Ramos (cell line): Measurements from ENCODE around the gene GFM2.
"Not testable (repeated sequence)": the region's sequence is repeated elsewhere in the genome, so short reads cannot be mapped to it uniquely, and the experiment has no call there.

Experiments
- in situ Hi-C: fragments of 300-500 bp; cut with MboI; formaldehyde crosslinking; loops from one replicate; pipeline ENCODE4 v1.14.3; 2022; ENCODE audit warnings: low sequenced_read_pairs; ENCODE audit not compliant: unreplicated experiment

GFM2 gene

GRCh38 chr5:74725331-74725730, 41.6 kb downstream of the GFM2 start:
- in situ Hi-C loops = no loop called here

- in situ Hi-C loops = no loop called here
These were observed 44.6 kb downstream of the GFM2 start for GRCh38 chr5:74722271-74722670.

GRCh38 chr5:74717596-74717995, 49.3 kb downstream of the GFM2 start:
- in situ Hi-C loops = no loop called here

- in situ Hi-C loops = no loop called here
These were observed 73.7 kb downstream of the GFM2 start for GRCh38 chr5:74693191-74693590.

GRCh38 chr5:74686962-74687751, 79.8 kb downstream of the GFM2 start:
- in situ Hi-C loops = no loop called here

- in situ Hi-C loops = no loop called here
These were observed 80.8 kb downstream of the GFM2 start for GRCh38 chr5:74685979-74686631.

GRCh38 chr5:74684900-74685851, 81.7 kb downstream of the GFM2 start, which contains the start of gene HEXB:
Gene HEXB, plus strand, starts transcription at chr5:74685233. Its CDS starts 28 bp downstream, at chr5:74685261.
- in situ Hi-C loops = no loop called here

DNA sequence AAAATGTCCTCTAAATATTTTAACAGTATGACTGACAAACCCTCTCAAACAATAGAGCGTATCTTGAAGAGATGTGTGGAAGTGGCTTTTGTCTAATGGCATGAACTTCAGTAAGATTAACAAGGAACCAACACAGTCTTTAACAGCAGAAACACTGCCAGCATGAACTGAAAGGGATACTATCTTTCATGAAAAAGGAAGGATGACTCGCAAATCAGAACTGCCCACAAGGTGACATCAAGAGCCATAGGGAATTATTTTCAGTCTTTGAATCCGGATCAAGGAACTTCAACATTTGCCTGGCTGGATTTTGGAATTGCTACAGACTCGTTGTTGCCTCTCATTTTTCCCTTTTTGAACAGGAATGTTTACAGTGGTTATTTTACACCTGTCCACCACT, 87.0 kb downstream of the GFM2 start:
- in situ Hi-C loops = no loop called here

GRCh38 chr5:74679300-74679699, 87.6 kb downstream of the GFM2 start:
- in situ Hi-C loops = not testable (repeated sequence)

DNA sequence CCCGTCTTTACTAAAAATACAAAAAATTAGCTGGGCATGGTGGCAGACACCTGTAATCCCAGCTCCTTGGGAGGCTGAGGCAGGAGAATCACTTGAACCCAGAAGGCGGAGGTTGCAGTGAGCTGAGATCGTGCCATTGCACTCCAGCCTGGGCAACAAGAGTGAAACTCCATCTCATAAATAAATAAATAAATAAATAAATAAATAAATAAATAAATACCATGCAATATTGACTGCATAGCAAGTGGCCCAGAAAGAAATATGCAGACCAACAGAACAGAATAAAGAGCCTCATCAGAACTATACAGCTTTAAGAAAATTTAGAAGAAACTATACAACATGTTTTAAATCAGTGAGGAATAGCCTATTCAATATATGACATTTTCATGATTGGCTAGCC, 88.8 kb downstream of the GFM2 start:
- in situ Hi-C loops = not testable (repeated sequence)

GRCh38 chr5:74676466-74676865, 90.5 kb downstream of the GFM2 start:
- in situ Hi-C loops = not testable (repeated sequence)

GRCh38 chr5:74673011-74673790, 93.7 kb downstream of the GFM2 start:
- in situ Hi-C loops = loop anchor here (25.0 kb wide), 1 partner anchor 239 kb away; no protein-coding TSS in a partner anchor

DNA sequence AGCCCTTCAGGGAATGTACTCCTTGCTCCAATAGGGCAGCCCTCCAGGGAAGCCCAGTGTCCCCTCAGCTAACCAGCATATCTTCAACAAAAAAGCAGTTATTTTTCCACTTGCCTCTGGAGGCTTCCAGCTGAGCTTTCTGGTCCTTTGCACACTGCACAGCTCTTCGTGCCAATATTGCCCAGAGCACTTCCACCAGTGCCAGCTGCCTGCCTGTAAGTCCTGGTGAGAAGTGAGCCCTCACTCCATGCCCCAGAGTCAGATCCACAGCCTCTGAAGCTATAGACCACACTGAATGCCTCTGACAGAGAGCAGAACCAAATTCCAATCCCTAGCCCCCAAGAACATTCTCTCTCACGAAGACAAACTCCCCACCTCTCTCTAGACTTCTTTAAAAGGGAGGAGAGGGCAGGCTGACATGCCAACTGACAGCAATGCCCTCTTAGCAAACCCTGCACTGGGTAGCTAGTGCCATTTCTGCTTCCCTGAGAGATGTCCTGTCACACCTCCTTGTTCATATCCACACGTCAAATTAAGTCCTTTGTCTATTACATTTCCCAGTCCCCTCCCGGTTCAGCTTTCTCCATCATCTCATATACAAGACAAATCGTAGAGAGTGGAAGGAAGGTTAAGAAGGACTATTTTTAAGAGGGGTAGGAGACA, 94.6 kb downstream of the GFM2 start:
- in situ Hi-C loops = loop anchor here (25.0 kb wide), 1 partner anchor 240 kb away; no protein-coding TSS in a partner anchor
